Right lobe of liver (tissue), 6 donors: ENCODE measurements around the gene FAM237A. TPM values are rescaled to one million over a fixed set of nuclear protein-coding genes. Genes with fewer than 3 reads are reported as not detected.

ENCODE experiments used
- ATAC-seq, 4 donors: fragments of 200-7000 bp; cut with Tn5 transposase; one replicate each; pipeline ENCODE4 v1.9.1; 2020; ENCODE audit warnings: mild to moderate bottlenecking in 4 of 4, moderate library complexity in 4 of 4
- DNase-seq, 3 donors: peaks; one replicate each; pipeline ENCODE4 v3.0.0-alpha.2; 2020
- H3K27ac ChIP-seq, 3 donors: fragments of 200-600 bp; one replicate each; pipeline ENCODE4 v1.8.0; 2022
- H3K27me3 ChIP-seq, 2 donors: fragments of 200-600 bp; one replicate each; pipeline ENCODE4 v1.8.0; 2022
- H3K36me3 ChIP-seq, 4 donors: fragments of 200-600 bp; sonication (generic) in 1 of 4; one replicate each; pipeline versions ENCODE4 v1.5.1 to v1.8.0; 2017 to 2022; ENCODE audit warnings: control low read depth in 1 of 4
- H3K4me1 ChIP-seq, 4 donors: fragments of 200-600 bp; sonication (generic) in 1 of 4; one replicate each; pipeline versions ENCODE4 v1.5.1 to v1.8.0; 2017 to 2022; ENCODE audit warnings: control low read depth in 1 of 4
- H3K4me3 ChIP-seq, 3 donors: fragments of 200-600 bp; one replicate each; pipeline ENCODE4 v1.8.0; 2022
- H3K9me3 ChIP-seq, 4 donors: fragments of 200-600 bp; sonication (generic) in 1 of 4; one replicate each; pipeline versions ENCODE4 v1.5.1 to v1.8.0; 2017 to 2022; ENCODE audit warnings: control low read depth in 1 of 4
- CTCF ChIP-seq, 4 donors: fragments of 200-600 bp in 3 of 4; fragments of 450-650 bp in 1 of 4; IDR thresholded peaks; one replicate each; pipeline versions ENCODE4 v1.5.1 to v1.8.0; 2016 to 2022; ENCODE audit warnings: antibody characterized with exemption in 4 of 4, mild to moderate bottlenecking in 2 of 4
- POLR2A ChIP-seq: fragments of 450-650 bp; IDR thresholded peaks from one replicate; pipeline ENCODE4 v1.6.1; 2017; ENCODE audit warnings: antibody characterized with exemption, mild to moderate bottlenecking
- WGBS: methylation state at CpG from one replicate; pipeline ENCODE4 v1.1.6; 2018; ENCODE audit warnings: low coverage, low lambda C conversion rate; ENCODE audit not compliant: insufficient coverage; ENCODE audit errors: missing lambda C conversion rate; 5-methylcytosine and 5-hydroxymethylcytosine counted together
- intact Hi-C, 2 donors: fragments of 100-400 bp; cut with DNase I; formaldehyde crosslinking; loops; one replicate each; pipeline versions ENCODE4 v1.11.2 to v1.14.1; 2022
- total RNA-seq, 6 experiments: library from RNA; depleted of rRNA in 2 of 6; stranded (reverse); fragments of >200 nt in 2 of 6; fragmentation: NEBNext Ultra II Directional in 3 of 6; extraction: Animal tissue kit (Norgen Biotek cat#: 25700) in 3 of 6; gene quantifications; one replicate each; pipeline versions ENCODE4 v1.1.0 to v1.2.4, GENCODE V29; 2016 to 2023
- donor health status: DM: no; HTN: yes; CAD: no.
- donor health status: DM: no; HTN: no; CAD: no.
- donor health status: DM: no; HTN: no; CAD: no.
- donor health status: DM: no; HTN: yes; CAD: no.
- donor health status: DM: no; HTN: yes; CAD: no.

The FAM237A gene
- total RNA-seq, 6 experiments from 2014 or later = not detected

GRCh38 chr2:206619011-206619410 is 23.3 kb upstream of the FAM237A start:
- ATAC-seq = no peak

GRCh38 chr2:206626108-206626507 is 16.2 kb upstream of the FAM237A start:
- TF ChIP-seq CTCF (IDR thresholded peaks at IDR 0.05) (no peak), POLR2A (no peak)
- intact Hi-C loops = no loop called here
- ATAC-seq = no peak

More at GRCh38 chr2:206619011-206619410, 23.3 kb upstream of the FAM237A start:
- Histone ChIP-seq H3K27ac (no peak overlapping the region), H3K27me3 (no peaks in the 10 kb centered on the region), H3K4me3 (no peak overlapping the region), H3K4me1 (no peaks in the 10 kb centered on the region), H3K36me3 (no peaks in the 10 kb centered on the region), H3K9me3 (no peaks in the 10 kb centered on the region)
- TF ChIP-seq POLR2A = no peak
- TF ChIP-seq CTCF (IDR thresholded peaks at IDR 0.05) = no peak
- 69% methylated on average over 3 of the region's 3 CpGs for WGBS
- no peak for DNase-seq
- intact Hi-C loops = no loop called here

GRCh38 chr2:206627632-206628031 is 14.7 kb upstream of the FAM237A start:
- no peak overlapping the region for H3K27ac ChIP-seq
- H3K36me3 ChIP-seq = no peaks in the 10 kb centered on the region
- H3K4me1 ChIP-seq = no peaks in the 10 kb centered on the region
- H3K9me3 ChIP-seq = no peaks in the 10 kb centered on the region
- TF ChIP-seq CTCF (IDR thresholded peaks at IDR 0.05) (no peak), POLR2A (no peak)
- ATAC-seq (no peak), DNase-seq (no peak)
- H3K4me3 ChIP-seq = no peak overlapping the region
- intact Hi-C loops = no loop called here
- H3K27me3 ChIP-seq = no peaks in the 10 kb centered on the region

More at GRCh38 chr2:206626108-206626507, 16.2 kb upstream of the FAM237A start:
- 62% methylated on average over 2 of the region's 2 CpGs for WGBS
- Histone ChIP-seq H3K4me3 (no peak overlapping the region), H3K36me3 (no peaks in the 10 kb centered on the region), H3K27ac (no peak overlapping the region), H3K27me3 (no peaks in the 10 kb centered on the region), H3K9me3 (no peaks in the 10 kb centered on the region), H3K4me1 (no peaks in the 10 kb centered on the region)
- no peak for DNase-seq

GRCh38 chr2:206631340-206631739 is 10.9 kb upstream of the FAM237A start:
- H3K27me3 ChIP-seq = no peaks in the 10 kb centered on the region
- no peaks in the 10 kb centered on the region for H3K4me1 ChIP-seq
- ATAC-seq (no peak), DNase-seq (no peak)
- 36% methylated on average over 3 of the region's 3 CpGs for WGBS
- no peaks in the 10 kb centered on the region for H3K36me3 ChIP-seq
- H3K27ac ChIP-seq = no peak overlapping the region
- H3K4me3 ChIP-seq = no peak overlapping the region
- no peak for TF ChIP-seq CTCF (IDR thresholded peaks at IDR 0.05)
- TF ChIP-seq POLR2A = no peak
- intact Hi-C loops = no loop called here
- H3K9me3 ChIP-seq = no peaks in the 10 kb centered on the region

- Histone ChIP-seq H3K27ac (no peak overlapping the region), H3K4me3 (no peak overlapping the region), H3K9me3 (no peaks in the 10 kb centered on the region), H3K36me3 (no peaks in the 10 kb centered on the region), H3K4me1 (no peaks in the 10 kb centered on the region), H3K27me3 (no peaks in the 10 kb centered on the region)
- intact Hi-C loops = no loop called here
- TF ChIP-seq CTCF (IDR thresholded peaks at IDR 0.05) (no peak), POLR2A (no peak)
- 29% methylated on average over 1 of the region's 1 CpG for WGBS
- DNase-seq = no peak
- ATAC-seq = no peak
Measured at GRCh38 chr2:206635015-206635414, 7.3 kb upstream of the FAM237A start.
